Subcutaneous adipose tissue (tissue), 4 donors: ENCODE data around the gene NR2F1. TPM values are rescaled to one million over a fixed set of nuclear protein-coding genes. Genes with fewer than 3 reads are reported as not detected.

ENCODE experiments used
- total RNA-seq, 4 donors: library from RNA; depleted of rRNA; stranded (reverse); fragments of >200 nt; gene quantifications; one replicate each; pipeline ENCODE4 v1.1.0, GENCODE V29; 2016
- TF ChIP-seq, protein P1 (sequence below): fragments of 450-650 bp; IDR thresholded peaks from one replicate; pipeline ENCODE4 v1.5.1; 2016; ENCODE audit warnings: low read depth, mild to moderate bottlenecking, control low read depth, antibody characterized with exemption, moderate library complexity

Gene NR2F1
- total RNA-seq, 4 donors from 2014 or later: 1.5 to 7.8 (median 2.4) TPM

DNA sequence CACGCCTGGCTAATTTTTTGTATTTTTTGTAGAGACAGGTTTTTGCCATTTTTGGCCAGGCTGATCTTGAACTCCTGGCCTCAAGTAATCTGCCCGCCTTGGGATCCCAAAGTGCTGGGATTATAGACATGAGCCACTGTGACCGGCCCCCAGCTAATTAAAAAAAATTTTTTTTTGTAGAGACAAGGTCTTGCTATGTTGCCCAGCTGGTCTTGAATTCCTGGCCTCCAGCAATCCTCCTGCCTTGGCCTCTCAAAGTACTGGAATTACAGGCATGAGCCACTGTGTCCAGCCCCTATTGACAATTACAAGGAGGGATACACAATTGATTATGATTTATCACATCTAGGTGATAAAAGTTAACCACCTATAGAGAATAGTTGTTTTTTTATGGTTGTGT, 59.5 kb downstream of the NR2F1 start:
- TF ChIP-seq, protein P1, sequence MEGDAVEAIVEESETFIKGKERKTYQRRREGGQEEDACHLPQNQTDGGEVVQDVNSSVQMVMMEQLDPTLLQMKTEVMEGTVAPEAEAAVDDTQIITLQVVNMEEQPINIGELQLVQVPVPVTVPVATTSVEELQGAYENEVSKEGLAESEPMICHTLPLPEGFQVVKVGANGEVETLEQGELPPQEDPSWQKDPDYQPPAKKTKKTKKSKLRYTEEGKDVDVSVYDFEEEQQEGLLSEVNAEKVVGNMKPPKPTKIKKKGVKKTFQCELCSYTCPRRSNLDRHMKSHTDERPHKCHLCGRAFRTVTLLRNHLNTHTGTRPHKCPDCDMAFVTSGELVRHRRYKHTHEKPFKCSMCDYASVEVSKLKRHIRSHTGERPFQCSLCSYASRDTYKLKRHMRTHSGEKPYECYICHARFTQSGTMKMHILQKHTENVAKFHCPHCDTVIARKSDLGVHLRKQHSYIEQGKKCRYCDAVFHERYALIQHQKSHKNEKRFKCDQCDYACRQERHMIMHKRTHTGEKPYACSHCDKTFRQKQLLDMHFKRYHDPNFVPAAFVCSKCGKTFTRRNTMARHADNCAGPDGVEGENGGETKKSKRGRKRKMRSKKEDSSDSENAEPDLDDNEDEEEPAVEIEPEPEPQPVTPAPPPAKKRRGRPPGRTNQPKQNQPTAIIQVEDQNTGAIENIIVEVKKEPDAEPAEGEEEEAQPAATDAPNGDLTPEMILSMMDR: no peak

Other genes with a start within 250 kb of the NR2F1 start
- 1 to 10 TPM; 4.1 to 8.6 (median 5.3) TPM for gene NR2F1-AS1, start 2.0 kb upstream of the NR2F1 start, total RNA-seq
- gene POU5F2, start 158.4 kb downstream of the NR2F1 start, total RNA-seq: 1 to 10 TPM; 3.9 to 6.2 (median 4.4) TPM